Psoas muscle (tissue), 8 donors: ENCODE results near the gene MUL1. TPM values are rescaled to one million over a fixed set of nuclear protein-coding genes. Genes with fewer than 3 reads are reported as not detected.

ENCODE experiments used
- ATAC-seq, 4 donors: fragments of 200-7000 bp; cut with Tn5 transposase; one replicate each; pipeline ENCODE4 v1.9.1; 2020; ENCODE audit warnings: moderate library complexity in 3 of 4, mild to moderate bottlenecking in 2 of 4
- DNase-seq, 2 donors: peaks; one replicate each; pipeline ENCODE4 v3.0.0-alpha.2; 2020
- H3K27ac ChIP-seq: fragments of 200-600 bp; one replicate; pipeline ENCODE4 v1.8.0; 2022
- H3K27me3 ChIP-seq, 3 donors: fragments of 200-600 bp in 1 of 3; one replicate each; pipeline versions ENCODE4 v1.6.1 to v1.8.0; 2013 to 2022; ENCODE audit warnings: low read length in 2 of 3, mild to moderate bottlenecking in 2 of 3, moderate library complexity in 1 of 3; ENCODE audit not compliant: insufficient read depth in 3 of 3
- H3K36me3 ChIP-seq, 2 donors: fragments of 200-600 bp in 1 of 2; one replicate each; pipeline versions ENCODE4 v1.6.1 to v1.8.0; 2013 to 2022; ENCODE audit warnings: low read depth in 1 of 2, mild to moderate bottlenecking in 1 of 2, moderate library complexity in 1 of 2; ENCODE audit not compliant: insufficient read depth in 1 of 2
- H3K4me1 ChIP-seq: fragments of 200-600 bp; one replicate; pipeline ENCODE4 v1.8.0; 2022
- H3K4me3 ChIP-seq: fragments of 200-600 bp; one replicate; pipeline ENCODE4 v1.8.0; 2022; ENCODE audit warnings: mild to moderate bottlenecking
- H3K9me3 ChIP-seq: fragments of 200-600 bp; one replicate; pipeline ENCODE4 v1.8.0; 2022
- WGBS, 3 donors: extraction: QIAGEN DNeasy Blood & Tissue Kit; methylation state at CpG; one replicate each; pipeline versions ENCODE4 v1.1.6 to v1.1.7; 2013; 5-methylcytosine and 5-hydroxymethylcytosine counted together
- intact Hi-C, 2 donors: fragments of 100-400 bp; cut with DNase I; formaldehyde crosslinking; loops; one replicate each; pipeline versions ENCODE4 v1.11.0 to v1.14.2; 2022
- polyA plus RNA-seq, 3 donors: library from polyadenylated mRNA; stranded (reverse); fragments of 200-250 nt; gene quantifications; one replicate each; pipeline ENCODE4 v1.2.3, GENCODE V29; 2013
- total RNA-seq, 4 donors: library from RNA; stranded (reverse); fragmentation: NEBNext Ultra II Directional in 2 of 4; extraction: Animal tissue kit (Norgen Biotek cat#: 25700) in 2 of 4; gene quantifications; one replicate each; pipeline versions ENCODE4 v1.2.1 to v1.2.4, GENCODE V29; 2021 to 2023
- TF ChIP-seq, protein P1 (sequence below): fragments of 200-600 bp; IDR thresholded peaks from one replicate; pipeline ENCODE4 v1.8.0; 2022; ENCODE audit warnings: antibody characterized with exemption
- donor health status: healthy with polysubstance abuse.
- donor health status: DM: no; HTN: no; CAD: no; lungs with moderate emphysema.
- donor health status: Bipolar disorder and iron deficiency.
- donor health status: healthy.
- donor health status: DM: yes; HTN: yes; CAD: no.
- donor health status: DM: no; HTN: no; CAD: no.
- donor health status: DM: no; HTN: no; CAD: no.
- donor health status: DM: yes; HTN: yes; CAD: no.

MUL1 gene
- total and polyA plus RNA-seq, 7 donors: 23.0 to 48.0 (median 42.3) TPM

DNA sequence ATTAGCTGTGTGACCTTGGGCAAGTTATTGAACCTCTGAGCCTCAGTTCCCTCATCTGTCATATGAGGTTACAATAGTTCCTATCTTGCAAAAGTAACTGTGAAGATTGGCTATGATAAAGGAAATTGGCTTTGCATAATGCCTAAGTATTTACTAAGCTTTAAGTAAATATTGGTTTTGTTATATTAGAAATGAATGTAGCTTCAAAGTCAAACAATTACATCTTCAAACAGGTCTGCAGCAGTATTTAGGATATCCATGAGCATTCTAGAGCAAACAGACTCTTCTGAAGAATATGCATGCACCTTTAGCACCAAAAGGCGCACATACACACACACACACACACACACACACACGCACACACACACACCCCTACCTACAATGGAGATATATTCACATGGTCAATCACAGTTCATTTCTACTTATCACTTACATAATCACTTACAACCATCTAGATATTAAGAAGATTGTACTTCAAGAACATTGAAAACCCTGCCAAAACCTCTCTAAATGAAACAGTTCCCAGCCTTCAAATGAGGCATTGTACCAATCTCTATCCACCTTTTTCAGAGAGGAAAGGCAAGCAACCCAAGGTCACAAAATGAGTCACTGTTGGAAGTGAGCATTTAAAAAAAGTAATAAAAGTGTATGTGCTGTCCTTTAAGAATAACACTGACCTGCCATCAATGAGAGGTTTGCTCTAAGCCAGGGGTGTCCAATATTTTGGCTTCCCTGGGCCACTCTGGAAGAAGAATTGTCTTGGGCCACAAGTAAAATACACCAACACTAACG lies 31.0 kb upstream of the MUL1 start:
- TF ChIP-seq, protein P1, sequence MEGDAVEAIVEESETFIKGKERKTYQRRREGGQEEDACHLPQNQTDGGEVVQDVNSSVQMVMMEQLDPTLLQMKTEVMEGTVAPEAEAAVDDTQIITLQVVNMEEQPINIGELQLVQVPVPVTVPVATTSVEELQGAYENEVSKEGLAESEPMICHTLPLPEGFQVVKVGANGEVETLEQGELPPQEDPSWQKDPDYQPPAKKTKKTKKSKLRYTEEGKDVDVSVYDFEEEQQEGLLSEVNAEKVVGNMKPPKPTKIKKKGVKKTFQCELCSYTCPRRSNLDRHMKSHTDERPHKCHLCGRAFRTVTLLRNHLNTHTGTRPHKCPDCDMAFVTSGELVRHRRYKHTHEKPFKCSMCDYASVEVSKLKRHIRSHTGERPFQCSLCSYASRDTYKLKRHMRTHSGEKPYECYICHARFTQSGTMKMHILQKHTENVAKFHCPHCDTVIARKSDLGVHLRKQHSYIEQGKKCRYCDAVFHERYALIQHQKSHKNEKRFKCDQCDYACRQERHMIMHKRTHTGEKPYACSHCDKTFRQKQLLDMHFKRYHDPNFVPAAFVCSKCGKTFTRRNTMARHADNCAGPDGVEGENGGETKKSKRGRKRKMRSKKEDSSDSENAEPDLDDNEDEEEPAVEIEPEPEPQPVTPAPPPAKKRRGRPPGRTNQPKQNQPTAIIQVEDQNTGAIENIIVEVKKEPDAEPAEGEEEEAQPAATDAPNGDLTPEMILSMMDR: no peak
- no peak for DNase-seq
- peaks cover 0 to 23% (median 2%) of the 10 kb centered on the region in 3 donors for H3K27me3 ChIP-seq
- H3K4me3 ChIP-seq: no peak overlapping the region
- no peak overlapping the region for H3K27ac ChIP-seq
- no peaks in the 10 kb centered on the region for H3K36me3 ChIP-seq
- intact Hi-C loops: no loop called here
- no peaks in the 10 kb centered on the region for H3K4me1 ChIP-seq
- no peak for ATAC-seq
- no peaks in the 10 kb centered on the region for H3K9me3 ChIP-seq
- WGBS, 3 donors: 74 to 84% (median 78%) methylated on average over 3 of the region's 3 CpGs

DNA sequence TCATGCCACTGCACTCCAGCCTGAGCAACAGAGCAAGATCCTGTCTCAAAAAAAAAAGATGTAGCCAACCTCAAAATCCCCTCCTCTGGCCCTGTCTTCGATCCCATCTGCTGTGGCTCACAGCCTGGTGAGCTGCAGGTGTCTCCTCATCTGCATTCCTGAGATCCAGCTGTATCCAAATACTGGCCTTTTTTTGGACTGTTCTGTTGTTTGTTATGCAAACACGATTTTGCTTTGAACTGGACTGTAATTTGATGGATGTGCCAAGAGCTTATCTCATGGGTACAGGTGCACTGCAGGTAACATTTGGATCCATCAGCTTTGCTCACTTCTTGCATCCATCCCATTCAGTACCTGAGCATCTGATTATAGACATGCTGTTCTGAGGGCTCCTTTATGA lies 30.3 kb upstream of the MUL1 start:
- TF ChIP-seq, protein P1: no peak
- H3K27me3 ChIP-seq: peaks cover 0 to 16% (median 2%) of the 10 kb centered on the region in 3 donors
- H3K36me3 ChIP-seq: no peaks in the 10 kb centered on the region
- H3K27ac ChIP-seq: no peak overlapping the region
- ATAC-seq: no peak
- intact Hi-C loops: no loop called here
- H3K9me3 ChIP-seq: no peaks in the 10 kb centered on the region
- DNase-seq: no peak
- 32 to 50% (median 35%) methylated on average over 2 of the region's 2 CpGs for WGBS, 3 donors
- H3K4me3 ChIP-seq: no peak overlapping the region
- no peaks in the 10 kb centered on the region for H3K4me1 ChIP-seq

DNA sequence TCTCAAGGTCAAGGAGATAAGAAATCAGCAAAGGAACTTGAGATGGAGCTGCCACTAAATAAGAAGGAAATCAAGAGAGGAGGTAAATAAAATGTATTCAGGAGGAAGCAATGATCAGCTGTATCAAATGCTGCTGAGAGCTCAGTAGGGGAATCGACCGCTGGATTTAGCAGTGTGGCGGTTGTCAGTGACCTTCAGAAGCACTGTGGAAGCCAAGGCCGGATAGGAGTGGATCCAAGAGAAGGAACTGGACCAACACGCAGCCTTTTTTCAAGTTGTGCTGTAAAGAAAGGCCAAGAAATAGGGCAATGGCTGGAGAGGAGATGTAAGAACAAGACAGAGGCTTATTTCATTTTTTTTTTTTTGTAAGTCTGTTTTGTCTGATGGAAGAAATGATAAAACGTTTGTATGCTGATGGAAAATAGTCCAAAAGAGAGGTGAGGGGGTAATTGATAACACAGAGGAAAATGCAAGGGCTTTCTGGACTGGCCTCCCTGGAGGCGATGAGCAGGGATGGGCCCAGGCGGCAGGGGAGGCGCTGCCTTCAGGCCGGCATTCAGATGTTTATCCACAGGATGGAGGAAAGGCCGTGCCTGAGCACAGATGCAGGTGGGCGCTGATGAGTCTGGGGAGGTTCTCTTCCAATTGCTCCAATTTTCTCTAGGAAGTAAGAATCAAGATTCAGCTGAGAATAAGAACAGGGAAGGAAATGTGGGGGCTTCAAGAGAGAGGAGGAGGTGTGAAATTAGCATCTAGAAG lies 26.9 kb upstream of the MUL1 start:
- intact Hi-C loops: no loop called here
- no peak for ATAC-seq

DNA sequence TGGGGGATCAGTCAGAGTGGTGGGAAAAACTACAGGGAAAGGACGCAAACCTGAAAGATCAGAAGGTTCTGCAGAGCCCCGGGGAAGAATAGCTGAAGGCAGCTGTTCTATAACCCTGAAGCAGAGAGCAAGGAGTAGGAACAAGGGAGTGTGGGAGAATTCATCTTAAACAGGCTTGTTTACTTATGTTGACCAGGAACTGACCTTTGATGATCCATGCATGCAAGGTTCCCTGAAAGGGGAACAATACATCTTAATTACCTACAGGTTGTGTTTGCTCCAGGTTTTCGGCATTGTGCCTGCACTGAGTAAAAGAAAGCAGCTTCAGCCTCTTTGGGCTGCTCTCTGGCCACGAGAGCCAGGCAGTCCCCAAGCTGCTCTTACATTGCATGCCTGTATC lies 25.7 kb upstream of the MUL1 start:
- no peak for ATAC-seq
- no peak for DNase-seq
- H3K27me3 ChIP-seq: peaks cover 0 to 32% (median 2%) of the 10 kb centered on the region in 3 donors
- H3K27ac ChIP-seq: no peak overlapping the region
- TF ChIP-seq, protein P1: no peak
- no peaks in the 10 kb centered on the region for H3K4me1 ChIP-seq
- intact Hi-C loops: no loop called here
- no peaks in the 10 kb centered on the region for H3K9me3 ChIP-seq
- no peaks in the 10 kb centered on the region for H3K36me3 ChIP-seq
- 61 to 68% (median 63%) methylated on average over 4 of the region's 4 CpGs for WGBS, 3 donors
- H3K4me3 ChIP-seq: no peak overlapping the region

More for the DNA sequence above, 26.9 kb upstream of the MUL1 start:
- H3K27ac ChIP-seq: no peak overlapping the region
- WGBS, 3 donors: 50 to 55% (median 53%) methylated on average over 12 of the region's 12 CpGs
- no peaks in the 10 kb centered on the region for H3K4me1 ChIP-seq
- DNase-seq: no peak
- H3K4me3 ChIP-seq: no peak overlapping the region
- no peaks in the 10 kb centered on the region for H3K36me3 ChIP-seq
- TF ChIP-seq, protein P1: no peak
- H3K9me3 ChIP-seq: no peaks in the 10 kb centered on the region
- peaks cover 0 to 20% (median 2%) of the 10 kb centered on the region in 3 donors for H3K27me3 ChIP-seq
